HG03045 (cell line): Measurements from ENCODE around the gene DNAH11.
A peak's percentile ranks its signal among the peaks of the same experiment; 100 is the strongest.
"Not testable (repeated sequence)": the region's sequence is repeated elsewhere in the genome, so short reads cannot be mapped to it uniquely, and the experiment has no call there.

Source experiments
- ATAC-seq: cut with Tn5 transposase; IDR thresholded peaks from one replicate; pipeline ENCODE4 v1.9.1; 2021; ENCODE audit warnings: mild to moderate bottlenecking, moderate library complexity; ENCODE audit not compliant: unreplicated experiment

Gene DNAH11

DNA sequence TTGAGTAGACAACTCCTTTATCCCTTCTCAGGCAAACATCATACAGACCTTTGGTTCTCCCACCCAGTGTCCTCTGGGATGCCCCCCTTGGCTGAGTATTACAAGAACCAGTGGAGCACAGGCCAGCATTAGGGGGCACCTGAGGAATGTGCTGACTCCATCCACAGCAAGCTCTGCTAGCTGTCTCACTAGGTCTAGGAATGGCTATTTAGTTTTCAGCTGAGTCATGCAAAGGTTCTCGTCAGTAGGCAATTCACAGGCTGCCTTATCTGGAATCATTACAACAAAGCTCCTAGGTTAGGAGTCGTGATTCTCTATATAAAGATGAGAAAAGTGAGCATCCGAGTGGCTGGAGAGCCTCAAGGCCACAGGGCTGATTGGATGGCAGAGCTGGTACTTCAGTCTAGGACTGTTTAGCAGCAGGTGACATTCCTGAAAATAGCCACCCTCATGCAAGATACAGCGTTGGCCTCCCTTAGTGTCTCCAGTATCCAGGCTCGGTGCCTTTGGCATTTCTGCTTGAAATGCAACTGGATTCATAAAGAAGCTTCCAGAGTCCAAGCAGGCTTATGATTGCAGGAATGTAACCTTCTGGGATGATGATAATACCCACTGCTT is 327.1 kb downstream of the DNAH11 start:
- no peak for ATAC-seq

- ATAC-seq: no peak
Observed at GRCh38 chr7:21883069-21883468, 340.2 kb downstream of the DNAH11 start.

GRCh38 chr7:21883501-21883900 is 340.7 kb downstream of the DNAH11 start:
- not testable (repeated sequence) for ATAC-seq

DNA sequence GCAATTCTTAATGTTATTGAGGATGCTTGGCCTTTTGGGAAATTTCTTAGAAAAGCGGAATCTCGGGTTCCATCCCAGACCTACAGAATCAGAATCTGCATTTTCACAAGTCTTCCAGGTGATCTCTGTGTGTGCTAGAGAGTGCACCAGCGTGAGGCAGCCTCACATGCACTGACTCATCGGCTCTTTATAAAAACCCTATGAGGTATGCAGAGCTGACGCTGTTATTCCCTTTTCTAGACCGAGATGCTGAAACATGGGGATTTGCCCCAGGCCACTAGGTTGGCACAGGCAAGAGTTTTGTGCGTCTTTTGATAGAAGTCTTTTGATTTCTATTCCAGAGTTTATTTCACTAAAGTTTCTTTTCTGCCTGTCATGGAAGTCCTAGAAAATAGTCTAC is 341.7 kb downstream of the DNAH11 start:
- ATAC-seq: no peak

GRCh38 chr7:21886396-21886795 is 343.6 kb downstream of the DNAH11 start:
- no peak for ATAC-seq

DNA sequence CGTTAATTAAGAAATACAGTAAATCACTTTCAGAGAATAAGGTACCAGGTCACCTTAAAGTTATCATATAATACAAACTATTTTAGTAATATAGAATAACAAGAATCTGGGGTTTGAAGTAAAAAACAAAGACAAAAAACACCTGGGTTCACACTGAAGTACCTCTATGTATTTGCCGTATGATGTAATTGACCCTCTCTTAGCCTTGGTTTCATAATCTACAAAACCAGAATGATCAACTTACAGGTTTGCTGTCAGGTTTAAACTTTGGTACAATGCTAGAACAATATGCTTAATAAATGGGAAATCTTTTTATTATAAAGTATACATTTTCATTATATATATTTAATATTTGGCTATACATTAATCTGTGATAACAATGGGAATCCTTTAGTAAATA is 344.5 kb downstream of the DNAH11 start:
- ATAC-seq: no peak

DNA sequence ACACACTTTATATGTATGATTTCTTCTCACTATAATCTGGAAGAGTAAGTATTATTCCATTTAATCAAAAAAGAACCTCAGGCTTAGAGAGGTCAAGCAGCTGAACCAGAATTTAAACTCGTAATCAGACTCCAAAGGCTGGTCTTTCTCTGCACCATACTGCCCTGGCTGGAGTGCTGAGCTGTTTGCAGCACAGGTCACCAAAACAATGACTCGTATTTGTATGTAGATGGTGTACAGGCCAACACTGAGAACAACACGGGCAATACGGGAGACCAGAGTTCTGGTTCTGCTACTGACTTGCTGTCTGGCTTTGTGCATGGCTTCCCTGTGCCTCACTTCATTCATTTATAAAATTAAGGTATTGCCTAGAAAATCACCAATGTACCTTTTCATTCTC is 344.9 kb downstream of the DNAH11 start:
- no peak for ATAC-seq

DNA sequence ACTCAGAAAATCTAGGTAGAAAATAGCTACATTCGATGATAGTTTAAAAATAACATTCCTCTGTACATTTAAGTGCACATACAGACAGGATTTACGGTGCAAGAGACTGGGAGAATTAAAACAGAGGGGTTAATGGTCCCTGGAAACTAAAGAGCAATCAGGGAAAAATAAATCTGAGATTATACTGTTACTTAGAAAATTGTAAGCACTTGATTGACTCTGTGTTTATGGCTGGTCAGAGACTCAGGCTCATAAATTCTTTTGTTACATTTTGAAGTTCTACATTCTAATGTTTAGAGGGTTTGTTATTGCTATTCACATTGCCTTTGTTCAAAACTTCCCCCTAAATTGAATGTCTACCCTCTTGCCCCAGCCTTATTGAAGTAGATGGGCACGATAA is 348.5 kb downstream of the DNAH11 start:
- ATAC-seq: no peak

GRCh38 chr7:21893401-21893800 is 350.6 kb downstream of the DNAH11 start:
- no peak for ATAC-seq

DNA sequence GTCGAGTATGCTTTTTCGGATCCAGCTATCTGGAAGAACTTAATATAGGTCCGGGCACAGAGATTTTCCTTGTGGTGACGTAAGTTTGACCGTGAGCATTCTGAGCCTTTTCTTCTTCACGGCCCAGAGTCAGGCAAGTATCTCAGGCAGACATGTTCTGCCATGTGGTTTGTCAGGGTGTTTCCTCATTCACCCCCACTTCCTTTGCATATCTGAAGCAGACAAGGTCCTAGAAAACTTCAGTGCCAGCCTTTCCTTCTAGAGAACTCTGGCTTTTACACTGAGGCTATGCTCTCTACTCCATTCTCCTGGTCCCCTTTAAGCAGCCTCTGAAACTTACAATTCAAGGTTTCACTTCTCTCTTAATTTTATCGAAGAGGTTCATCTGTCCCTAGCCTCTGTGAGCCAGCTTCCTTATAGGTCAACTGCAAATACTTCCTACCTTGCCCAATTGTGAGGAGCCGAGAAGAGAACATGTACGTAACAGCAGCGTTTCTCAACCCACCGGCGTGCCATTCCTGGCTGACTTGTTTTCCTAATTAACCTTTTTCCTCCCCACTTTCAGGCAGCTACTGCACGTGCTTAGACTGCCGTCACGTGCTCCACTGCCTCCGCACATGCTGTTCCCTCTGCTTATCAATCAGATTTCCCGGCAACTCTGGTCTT is 355.6 kb downstream of the DNAH11 start:
- ATAC-seq: peak; percentile 79

GRCh38 chr7:21902240-21902639 is 359.4 kb downstream of the DNAH11 start:
- no peak for ATAC-seq

DNA sequence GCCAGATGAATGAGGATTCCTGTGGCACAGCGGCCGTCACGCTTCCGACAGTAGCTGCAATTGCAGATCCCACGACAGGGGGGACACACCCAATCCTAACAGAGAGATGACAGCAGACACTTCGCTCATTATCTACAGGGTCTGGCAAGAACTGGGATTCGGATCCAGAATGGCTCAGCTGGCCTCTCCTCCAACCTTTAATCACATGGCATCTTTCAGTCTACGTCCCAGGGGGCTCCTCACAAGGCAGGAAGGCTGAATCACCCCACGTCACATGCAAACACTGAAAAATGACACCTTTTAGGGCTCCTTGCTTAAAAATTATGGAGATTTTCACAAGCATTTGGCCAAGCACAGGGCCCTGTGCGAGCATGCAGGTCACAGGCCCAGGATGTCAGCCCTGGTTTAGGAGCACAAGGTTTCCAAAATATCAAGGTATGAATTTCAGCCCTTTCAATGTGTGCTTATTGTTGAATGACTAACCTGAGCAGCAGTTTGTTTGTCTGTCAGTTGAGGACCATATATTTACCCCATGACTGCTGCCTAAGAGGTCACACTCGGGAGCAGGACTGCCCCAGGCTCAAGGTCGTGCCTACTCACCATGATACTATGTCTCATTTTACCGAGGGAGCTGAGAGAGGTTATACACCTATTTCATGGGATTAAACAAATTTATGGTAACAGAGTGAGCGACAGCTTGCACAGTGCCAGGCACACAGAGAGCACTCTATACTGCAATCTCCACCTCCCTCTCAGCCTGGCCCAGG is 360.4 kb downstream of the DNAH11 start:
- ATAC-seq: no peak

DNA sequence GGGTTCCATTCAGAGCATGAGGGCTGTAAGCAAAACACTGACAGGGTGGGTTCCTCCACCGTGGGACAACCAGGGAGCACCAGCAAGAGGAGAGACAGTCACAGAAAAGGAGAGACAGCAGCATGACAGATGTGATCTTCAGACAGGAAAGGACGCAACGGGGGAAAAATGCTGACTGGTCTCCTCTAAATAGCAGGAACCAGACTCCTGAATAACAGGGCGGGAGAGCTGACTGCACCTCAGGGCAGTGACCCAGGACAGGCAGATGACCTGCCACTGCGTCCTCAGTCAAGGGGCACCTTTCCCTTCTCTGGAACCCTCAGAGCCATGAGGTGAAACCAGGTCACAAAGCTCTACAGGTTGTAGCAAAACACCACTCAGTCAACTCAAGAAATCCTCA is 365.9 kb downstream of the DNAH11 start:
- ATAC-seq: no peak

DNA sequence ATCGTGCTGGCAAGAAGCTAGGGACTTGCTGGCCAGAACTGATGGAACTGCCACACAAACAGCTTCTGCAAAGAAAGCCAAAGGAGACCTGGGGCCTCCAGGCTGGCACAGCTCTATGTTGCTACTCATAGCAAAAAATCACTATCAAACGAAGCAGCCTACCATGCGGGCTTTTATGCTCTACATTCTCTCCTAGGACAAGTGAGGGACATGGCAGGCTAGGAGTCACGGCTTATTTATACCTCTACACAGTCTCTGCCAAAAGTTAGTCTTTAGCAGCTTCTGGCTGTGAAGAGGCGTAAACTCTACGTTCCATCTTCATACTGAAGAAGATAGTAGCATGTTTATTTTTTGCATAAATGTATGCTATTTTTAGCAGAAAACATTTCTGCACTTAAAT is 367.4 kb downstream of the DNAH11 start:
- no peak for ATAC-seq

GRCh38 chr7:21911341-21911875 is 368.6 kb downstream of the DNAH11 start:
- no peak for ATAC-seq

- no peak for ATAC-seq
Observed at GRCh38 chr7:21912305-21912704, 369.5 kb downstream of the DNAH11 start.

DNA sequence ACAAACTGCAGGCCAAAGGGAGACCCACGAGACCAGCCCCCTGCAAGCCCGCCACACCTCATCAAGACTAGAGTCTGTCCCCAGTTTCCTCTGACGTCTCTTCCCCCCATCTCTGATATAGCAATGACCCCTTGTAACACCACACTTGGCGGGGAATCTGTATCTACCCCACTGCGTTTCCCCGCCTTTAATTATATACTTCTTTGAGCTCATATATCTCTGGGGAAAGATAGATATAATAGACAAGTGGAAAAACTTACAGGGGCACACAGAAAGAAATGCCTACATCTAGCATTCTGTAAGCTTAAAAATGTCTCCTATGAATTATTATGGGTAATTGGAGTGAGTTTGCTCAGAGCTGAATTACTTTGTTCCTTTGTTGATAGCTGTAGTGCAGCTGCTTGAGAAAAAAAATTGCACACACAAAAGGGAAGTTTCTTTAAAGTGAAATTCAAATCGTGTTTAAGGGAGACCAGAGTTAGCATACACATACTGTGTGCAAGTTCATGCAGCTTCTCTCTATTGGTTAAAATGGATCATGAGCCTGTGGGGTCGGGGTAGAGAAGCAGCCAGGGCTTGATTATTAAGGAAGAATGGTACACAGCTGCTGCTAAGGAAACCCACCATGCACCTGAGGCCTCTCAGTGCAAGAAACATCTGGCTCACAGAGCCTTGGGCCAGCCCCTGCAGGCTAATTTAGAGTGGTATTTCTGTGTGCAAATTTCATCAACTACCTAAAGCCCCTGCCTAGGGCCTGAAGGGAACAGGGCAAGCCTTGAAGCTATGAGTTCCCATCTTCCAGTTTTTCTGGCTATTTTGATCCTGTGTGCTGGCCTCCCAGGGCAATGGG is 370.3 kb downstream of the DNAH11 start:
- no peak for ATAC-seq

GRCh38 chr7:21914671-21915070 is 371.8 kb downstream of the DNAH11 start:
- ATAC-seq: no peak

- ATAC-seq: no peak
Observed at GRCh38 chr7:21915140-21915539, 372.3 kb downstream of the DNAH11 start.

- no peak for ATAC-seq
Observed at GRCh38 chr7:21916176-21916575, 373.3 kb downstream of the DNAH11 start.

DNA sequence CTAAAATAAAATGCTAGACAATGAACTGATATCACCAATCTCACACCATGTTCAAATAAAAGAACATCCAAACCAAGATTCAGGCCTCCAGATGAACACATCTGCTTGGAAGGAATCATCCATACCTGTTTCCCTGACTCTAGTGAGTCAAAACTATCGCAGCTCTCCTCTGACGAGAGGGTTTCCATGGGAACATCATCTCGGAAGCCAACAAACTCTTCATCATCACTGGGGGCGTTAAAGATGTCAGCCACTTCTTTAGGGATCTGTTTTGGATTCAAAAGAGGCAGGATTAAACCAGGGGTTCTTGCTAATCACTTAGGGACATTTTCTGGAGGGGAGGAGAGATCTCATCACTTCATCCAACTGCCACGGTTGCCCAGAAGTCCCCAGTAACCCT is 373.8 kb downstream of the DNAH11 start:
- no peak for ATAC-seq
